Fibroblast of mammary gland (primary cell): ENCODE data around the gene C2CD2.

Experiments
- DNase-seq: peaks from one replicate; pipeline ENCODE4 v3.0.0-alpha.2; 2010; ENCODE audit warnings: low read depth
- H3K4me3 ChIP-seq: 2 replicates; pipeline ENCODE4 v1.5.1; 2011; ENCODE audit warnings: low read depth, mild to moderate bottlenecking, low read length, moderate library complexity; ENCODE audit not compliant: control insufficient read depth
- TF ChIP-seq, protein P1 (sequence below): conservative IDR thresholded peaks from 2 replicates; pipeline ENCODE4 v1.5.1; 2011; ENCODE audit warnings: low read depth, low read length, inconsistent platforms; ENCODE audit not compliant: control insufficient read depth, insufficient read depth

Gene C2CD2

DNA sequence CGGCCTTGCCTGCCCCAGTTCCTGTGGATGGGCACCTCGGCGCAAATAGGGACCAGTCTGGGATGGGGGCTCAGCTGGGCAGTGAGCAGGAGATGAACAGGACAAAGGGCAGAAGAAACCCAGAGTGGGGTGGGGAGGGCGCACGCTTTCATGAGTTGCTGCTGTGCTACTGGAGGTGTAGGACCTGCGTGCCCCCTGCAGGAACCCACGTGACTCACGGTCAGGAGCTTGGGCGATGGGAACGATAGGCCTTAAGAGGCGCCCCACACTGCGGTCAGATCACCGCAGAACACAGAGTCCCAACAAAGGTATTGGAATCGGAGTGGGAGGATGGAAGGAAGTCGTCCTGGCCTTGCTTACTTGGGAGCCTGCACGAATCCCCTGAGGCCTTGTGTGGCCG, 91.8 kb downstream of the C2CD2 start:
- TF ChIP-seq, protein P1, sequence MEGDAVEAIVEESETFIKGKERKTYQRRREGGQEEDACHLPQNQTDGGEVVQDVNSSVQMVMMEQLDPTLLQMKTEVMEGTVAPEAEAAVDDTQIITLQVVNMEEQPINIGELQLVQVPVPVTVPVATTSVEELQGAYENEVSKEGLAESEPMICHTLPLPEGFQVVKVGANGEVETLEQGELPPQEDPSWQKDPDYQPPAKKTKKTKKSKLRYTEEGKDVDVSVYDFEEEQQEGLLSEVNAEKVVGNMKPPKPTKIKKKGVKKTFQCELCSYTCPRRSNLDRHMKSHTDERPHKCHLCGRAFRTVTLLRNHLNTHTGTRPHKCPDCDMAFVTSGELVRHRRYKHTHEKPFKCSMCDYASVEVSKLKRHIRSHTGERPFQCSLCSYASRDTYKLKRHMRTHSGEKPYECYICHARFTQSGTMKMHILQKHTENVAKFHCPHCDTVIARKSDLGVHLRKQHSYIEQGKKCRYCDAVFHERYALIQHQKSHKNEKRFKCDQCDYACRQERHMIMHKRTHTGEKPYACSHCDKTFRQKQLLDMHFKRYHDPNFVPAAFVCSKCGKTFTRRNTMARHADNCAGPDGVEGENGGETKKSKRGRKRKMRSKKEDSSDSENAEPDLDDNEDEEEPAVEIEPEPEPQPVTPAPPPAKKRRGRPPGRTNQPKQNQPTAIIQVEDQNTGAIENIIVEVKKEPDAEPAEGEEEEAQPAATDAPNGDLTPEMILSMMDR, result no peak
- no peak for DNase-seq

DNA sequence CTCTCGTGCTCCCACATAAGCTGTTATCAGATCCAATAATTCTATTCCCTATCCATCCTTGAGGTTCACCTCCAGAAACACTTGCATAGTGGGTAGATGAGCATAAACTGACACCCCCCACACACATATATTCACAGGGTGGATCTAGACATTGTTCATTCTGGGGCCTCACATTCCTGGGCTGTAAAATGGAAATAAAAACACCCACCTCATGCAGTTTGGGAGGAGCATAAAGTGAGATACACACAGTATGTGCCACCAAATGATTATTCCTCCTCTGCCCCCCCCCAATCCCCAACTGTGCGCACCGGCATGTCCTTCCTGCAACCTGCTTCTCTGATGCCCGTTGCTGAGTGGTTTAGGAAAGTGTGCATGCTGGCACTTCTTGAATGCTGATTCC, 92.6 kb downstream of the C2CD2 start:
- no peak overlapping the region for H3K4me3 ChIP-seq
- no peak for DNase-seq
- TF ChIP-seq, protein P1, result no peak

More for the DNA sequence above, 91.8 kb downstream of the C2CD2 start:
- no peak overlapping the region for H3K4me3 ChIP-seq

DNA sequence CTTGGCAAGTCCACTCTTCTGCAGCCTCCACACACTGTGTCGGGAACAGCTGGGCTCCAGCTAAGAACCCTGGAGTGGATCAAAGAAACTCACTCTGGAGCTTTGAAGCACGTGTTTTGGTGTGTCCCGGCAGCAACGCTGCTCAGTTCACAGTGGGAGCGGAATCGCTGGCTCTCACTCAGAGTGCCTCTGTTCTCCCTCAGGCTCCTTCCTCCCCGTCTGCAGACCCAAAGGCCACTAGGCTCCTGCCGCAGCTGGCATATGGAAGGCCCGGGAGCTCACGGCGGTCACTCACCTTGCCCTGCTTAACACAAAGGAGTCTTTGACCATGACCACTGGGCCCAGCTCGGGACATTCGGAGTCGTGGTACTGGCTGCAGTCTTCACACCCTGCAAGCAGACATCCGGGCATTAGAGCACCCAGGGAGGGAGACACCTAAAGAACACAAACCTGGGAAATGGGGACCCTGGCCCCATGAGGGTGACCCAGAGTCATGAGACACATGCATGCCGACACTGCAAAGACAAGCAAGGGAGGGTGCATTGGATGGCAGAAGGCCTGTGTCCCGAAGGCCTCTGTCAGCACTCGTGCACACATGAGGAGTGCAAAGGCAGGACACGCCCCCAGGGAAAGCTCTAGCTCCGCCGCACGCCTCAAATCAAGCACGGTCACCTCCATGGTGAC, 94.4 kb downstream of the C2CD2 start:
- no peak for DNase-seq
- TF ChIP-seq, protein P1, result no peak
- H3K4me3 ChIP-seq, result no peak overlapping the region

DNA sequence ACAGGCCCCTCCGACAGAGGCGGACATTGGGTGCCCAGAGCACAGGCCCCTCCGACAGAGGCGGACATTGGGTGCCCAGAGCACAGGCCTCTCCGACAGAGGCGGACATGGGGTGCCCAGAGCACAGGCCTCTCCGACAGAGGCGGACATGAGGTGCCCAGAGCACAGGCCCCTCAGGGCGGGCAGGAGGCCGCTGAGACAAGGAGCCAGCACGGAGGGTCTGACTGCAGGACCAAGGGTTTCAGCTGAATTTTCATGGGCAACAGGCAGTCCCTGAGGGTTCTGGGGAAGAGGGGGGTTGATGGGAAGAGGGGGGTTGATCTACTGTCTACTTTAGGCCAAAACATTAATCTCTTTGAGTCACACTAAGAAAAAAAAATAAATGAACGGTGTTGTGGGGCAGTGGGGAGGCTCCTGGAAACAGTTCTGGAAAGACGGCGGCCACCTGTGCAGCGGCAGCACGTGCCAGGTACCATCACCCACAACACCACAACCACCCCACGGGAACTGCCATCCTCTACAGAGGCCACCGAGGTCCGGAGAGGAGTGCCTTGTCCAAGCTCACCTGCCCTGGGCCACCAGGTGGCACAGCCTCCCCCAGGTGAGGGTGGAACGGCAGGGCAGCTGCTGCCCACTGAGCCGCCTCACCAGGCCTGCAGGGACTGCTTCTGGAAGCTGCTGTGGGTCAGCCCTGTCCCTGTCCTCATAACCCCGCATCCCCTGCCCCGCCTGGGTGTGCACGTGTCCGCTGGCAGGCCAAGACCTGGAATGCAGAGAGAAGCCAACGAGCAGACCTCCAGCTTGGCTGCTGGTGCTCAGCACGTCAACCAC, 95.1 kb downstream of the C2CD2 start:
- TF ChIP-seq, protein P1, result no peak
- no peak for DNase-seq

DNA sequence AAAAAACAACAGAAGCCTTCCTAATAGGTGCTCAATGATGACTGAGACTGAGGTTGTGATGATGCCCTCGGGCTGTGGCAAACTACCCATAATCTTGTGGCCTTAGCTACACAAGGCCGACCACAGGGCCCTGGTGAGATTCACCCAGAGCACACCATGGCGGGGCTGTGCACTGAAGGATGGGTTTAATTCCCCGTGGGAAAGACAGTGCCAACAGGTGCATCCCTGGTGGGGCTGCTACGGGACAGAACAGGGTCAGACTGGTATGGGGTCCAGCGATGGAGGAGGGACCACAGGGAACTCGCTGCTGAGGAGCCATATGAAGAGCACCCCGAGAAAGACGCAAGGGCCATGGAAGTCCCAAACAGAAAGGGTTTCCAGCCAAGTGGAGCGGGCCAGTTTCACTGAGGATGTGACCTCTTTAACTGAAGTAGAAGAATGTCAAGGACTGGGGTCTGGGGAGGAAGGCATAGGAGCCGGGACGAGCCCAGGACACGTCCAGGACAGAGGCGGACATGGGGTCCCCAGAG, 96.0 kb downstream of the C2CD2 start:
- TF ChIP-seq, protein P1, result no peak
- H3K4me3 ChIP-seq, result no peak overlapping the region
- DNase-seq, result no peak

More for the DNA sequence above, 95.1 kb downstream of the C2CD2 start:
- H3K4me3 ChIP-seq, result no peak overlapping the region

DNA sequence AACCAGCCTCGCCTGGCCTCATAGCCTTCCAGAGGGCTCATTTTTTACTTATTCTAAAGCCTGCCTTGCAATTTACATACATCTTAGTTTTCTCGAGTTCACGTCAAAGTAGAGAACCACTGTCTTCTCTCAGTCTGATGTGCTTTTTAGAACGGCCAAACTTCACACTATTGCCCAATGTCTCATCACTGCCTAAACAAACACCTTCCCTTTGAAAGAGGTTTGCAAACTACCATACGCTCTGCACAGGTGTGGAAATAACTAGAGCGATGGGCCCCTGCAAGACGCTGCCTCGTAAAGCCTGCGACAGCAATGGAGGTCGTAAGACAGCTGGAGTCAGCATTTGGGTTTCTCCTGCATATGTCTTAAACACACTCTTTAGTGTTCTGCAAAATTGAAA, 97.2 kb downstream of the C2CD2 start:
- TF ChIP-seq, protein P1, result no peak
- no peak for DNase-seq

More for the DNA sequence above, 97.2 kb downstream of the C2CD2 start:
- H3K4me3 ChIP-seq, result no peak overlapping the region
